Measurements from ENCODE around the gene LZTR1.
"Not testable (repeated sequence)": the region's sequence is repeated elsewhere in the genome, so short reads cannot be mapped to it uniquely, and the experiment has no call there.

LZTR1 gene

DNA sequence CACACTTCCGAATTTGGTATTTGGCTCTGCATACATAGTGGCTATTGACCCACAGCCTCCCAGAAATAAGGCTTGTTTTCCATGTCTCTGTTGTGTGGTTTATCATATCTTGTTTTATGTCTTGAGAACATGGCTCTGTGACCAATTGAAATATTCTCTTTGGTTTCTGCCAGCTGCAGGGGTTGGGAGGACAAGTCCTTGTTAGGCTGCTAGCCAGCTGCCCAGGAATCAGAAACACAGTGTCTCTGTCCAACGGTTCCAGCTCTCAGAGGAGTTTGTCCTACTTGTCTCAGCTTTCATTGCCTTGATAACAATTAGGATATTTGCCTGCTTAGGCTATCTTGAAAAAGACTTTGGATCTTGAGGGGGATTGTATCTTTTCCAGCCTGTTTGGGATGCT lies 56.3 kb downstream of the LZTR1 start:
- no peak for DNase-seq

DNA sequence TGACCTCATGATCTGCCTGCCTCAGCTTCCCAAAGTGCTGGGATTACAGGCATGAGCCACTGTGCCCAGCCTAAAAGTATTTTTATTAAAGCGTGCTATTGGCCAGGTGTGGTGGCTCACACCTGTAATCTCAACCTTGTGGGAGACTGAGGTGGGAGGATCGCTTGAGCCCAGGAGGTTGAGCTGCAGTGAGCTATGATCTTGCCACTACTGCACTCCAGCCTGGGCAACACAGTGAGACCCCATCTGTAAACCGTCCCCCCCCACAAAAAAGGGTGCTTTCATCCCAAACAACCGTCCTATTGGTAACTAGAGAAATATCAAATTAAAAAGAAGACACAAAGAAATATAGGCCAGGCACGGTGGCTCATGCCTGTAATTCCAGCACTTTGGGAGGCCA lies 57.1 kb downstream of the LZTR1 start:
- DNase-seq: not testable (repeated sequence)

DNA sequence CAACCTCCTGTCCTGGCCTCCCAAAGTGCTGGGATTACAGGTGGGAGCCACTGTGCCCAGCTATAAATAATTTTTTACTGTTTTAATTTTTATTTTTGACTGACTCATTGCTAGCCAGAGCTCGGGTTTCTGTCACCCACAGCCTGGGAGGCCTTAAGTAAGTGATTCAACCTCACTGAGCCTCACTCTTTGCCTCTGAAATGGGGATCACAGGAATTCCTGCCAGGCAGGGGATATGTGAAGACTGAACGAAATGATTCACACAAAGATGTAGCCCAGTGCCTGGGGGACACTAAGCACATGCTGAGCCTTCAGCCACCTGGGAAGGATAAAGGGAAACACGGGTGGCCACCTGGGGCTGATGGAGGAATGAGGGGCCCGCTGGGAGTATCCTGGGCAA lies 59.8 kb downstream of the LZTR1 start:
- peak; percentile 48 for DNase-seq

DNA sequence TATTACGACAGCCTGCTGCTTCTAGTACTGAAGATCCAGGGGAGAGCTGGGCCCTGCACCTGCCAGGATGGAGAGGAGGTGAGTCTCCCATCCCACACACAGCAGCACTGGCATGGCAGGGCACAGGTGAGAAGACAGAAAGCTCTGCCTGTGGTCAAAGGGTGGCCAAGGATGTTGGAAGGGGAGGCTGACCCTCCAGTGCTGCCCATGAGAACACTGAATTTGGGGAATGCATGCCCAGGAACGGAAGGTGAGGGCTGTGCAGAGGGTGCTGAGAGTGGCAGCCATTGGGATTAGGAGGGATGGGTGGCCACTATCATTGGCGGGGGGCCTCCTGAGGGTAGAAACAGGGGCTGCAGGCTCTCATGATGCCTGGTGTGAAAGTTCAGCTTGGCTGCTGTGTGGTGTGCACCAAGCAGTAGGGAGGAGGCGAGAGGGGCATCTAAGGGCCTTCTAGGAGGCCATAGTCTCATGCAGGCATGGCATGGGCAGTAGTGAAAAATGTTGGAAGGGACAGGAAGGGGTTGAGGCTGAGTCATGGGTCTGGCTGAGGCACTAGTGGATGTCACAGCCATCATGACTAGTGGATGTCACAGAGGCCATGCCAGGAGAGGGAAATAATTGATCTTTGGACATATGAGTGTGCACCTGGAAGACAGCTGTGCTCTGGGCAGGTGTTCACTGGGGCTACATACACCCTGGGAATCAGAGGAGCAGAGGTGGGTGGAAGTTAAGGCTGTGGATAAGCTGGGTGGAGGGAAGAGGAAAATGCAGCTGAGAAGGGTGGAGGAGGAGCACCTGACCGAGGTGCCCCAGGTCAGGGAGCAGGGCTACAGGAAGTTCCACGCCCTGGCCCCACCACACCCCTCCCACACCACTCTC lies 61.1 kb downstream of the LZTR1 start:
- no peak for DNase-seq

DNA sequence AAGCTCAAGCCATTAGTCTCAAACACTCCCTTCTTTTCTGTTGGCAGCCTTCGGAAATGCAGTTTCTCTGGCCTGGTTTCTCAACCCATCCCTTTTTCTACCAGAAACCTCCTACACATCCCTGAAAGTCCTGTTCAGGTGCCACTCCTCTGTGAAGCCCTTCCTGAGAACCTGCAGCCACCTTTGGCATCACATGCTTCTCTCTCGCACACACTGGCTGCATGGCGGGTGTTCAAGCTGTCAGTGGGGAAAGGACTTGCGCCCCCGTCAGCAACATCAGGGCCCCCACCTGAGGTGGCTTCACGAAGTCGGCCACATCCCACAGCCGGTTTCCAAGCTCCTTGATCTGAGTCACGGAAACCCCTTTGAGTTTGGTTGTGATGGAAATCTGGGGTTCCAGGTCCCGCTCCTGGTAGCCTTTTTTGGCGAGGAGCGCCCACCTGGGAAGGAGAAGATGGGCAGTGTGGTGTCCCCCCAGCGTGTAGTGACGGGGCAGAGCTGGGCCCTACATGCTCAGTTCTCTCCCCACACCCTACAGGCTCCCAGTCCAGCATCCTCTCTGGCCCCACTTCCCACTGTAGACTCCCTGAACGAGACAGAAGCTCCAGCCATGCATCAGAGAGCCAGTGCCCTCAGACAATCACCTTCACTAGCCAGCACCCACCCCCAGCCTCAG lies 61.9 kb downstream of the LZTR1 start:
- DNase-seq: no peak

DNA sequence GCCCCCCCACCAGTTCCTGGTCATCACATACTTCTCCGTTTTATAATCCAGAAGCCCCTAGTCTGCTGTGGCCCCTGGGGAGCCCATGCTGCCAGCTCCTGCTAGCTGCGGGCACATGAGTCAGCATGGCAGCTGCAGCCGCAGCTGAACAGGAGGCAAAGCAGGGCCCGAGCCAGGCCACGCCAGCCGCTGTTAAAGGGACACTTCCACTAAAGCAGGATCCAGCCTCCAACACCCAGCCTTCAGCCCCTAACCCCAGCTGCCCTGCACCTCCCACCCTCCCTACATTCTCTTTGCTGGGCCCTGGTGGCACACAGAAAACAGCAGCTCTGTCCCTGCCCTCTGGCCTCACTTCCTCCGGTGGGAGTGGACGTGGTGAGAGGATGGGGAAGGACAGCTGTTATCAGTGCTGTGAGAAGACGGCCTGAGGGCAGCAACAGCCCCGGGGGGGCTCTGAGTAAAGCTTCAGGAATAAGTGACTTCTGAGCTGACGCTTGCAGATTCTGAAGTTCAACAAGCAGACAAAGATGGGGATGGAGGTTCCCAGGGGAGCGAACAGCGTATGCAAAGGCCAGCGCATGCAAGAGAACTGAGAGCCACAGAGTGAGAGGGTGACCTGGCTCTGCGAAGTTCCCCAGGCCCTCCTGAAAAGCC lies 63.0 kb downstream of the LZTR1 start:
- DNase-seq: peak; percentile 92

DNA sequence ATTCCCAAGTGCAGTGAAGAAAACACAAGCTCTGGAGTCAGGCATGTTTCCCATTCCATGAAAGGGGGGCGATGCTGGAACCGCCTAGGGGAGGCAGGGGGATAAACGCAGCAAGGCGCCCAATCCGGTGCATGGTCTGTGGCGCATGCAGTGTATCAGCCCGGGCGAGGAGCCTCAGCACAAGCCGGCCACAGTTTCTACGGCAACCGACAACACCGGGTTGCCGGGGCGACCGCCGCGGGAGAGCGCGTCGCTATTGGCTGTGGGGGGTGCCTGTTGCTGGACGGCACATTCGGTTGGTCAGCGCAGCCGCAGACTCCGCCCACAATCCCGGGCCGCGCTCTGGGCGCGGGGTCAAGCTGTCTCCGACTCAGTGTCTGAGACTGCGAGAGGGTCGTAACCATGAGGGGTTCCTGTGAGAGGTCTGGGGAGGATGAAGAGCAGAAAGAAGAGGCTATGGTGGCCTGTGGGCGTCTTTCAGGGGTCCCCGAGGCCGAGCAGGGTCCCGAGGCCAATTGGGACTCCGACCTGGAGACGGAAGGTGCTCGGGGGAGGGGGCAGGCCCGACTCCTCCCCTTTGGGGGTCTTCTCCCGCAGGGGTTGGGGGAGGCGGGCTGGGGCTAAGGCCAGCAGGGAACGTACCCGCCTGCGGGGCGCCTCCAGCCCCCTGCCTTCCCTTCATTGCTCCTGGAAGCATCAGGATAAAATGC lies 63.6 kb downstream of the LZTR1 start, which contains the start of gene LRRC74B:
Gene LRRC74B, plus strand, starts transcription at position 362 of the 710 bp plus-strand sequence. Its CDS starts 41 bp downstream, at position 403.
- peak; percentile 82 for DNase-seq

DNA sequence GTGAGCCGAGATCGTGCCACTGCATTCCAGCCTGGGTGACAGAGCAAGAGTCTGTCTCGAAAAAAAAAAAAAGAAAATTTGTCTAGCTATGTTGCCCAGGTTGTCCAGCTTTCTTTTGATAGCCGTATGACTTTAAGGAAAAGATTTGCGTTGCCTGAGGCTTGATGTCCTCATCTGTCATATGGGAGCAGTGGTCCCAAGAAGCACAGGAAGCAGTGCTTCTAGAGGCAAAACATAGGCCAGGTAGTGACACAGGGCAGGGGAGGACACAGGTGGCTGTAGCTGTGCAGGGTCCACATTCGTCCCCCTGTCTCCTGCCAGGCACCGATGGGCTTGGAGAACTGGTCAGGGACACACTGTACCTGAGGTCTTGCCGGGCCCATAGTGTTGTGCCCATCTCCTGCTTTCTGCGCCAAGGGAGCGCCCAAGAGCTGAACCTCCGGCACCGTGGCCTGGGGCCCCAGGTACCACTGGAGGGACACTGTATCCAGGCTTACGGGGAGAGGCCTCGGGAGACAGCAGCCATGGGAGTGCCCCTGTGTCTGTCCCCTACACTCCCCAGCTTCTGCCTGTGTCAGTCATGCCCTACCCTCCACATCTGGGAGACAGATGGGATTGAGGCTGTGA lies 65.1 kb downstream of the LZTR1 start:
- no peak for DNase-seq

DNA sequence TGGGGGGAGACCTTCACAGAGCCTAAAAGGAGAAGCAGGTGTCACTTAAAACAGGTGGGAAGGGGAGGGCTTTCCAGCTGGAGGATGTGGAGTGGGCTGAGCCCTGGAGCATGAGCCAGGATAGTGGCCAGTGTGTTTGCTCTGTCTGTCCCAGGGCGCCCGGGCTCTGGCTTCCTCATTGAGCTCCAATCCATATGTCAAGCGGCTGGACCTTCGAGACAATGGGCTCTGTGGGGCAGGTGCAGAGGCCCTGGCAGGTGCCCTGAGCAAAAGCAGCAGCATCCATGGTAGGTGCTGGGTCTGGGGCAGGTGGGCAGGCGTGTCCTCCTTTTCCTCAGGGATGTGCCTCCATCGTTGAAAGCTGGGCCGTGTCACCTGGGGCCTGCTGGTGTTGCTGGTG lies 65.6 kb downstream of the LZTR1 start:
- no peak for DNase-seq

DNA sequence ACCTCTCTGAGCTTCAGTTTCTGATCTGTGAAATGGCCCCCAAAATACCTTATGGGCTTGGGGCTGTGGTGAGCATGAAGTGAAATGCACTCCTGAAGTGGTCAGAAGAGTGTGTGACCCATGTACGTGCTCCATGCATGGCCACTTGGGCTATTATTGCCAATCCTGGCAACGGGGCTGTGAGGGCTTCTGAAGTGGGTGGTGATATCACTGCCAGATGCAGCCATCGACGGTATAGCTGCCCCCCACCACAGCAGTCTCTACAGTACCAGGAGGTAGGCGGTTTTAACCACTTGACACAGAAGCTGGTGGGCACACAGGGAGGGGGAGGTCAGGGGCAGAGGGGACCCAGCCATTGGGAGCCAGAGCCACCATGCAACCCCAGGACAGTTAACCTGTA lies 66.4 kb downstream of the LZTR1 start:
- DNase-seq: not testable (repeated sequence)
